PC-3 (cell line): ENCODE measurements around the gene SOD1. TPM values are rescaled to one million over a fixed set of nuclear protein-coding genes. Genes with fewer than 3 reads are reported as not detected.
"Not testable (repeated sequence)": the region's sequence is repeated elsewhere in the genome, so short reads cannot be mapped to it uniquely, and the experiment has no call there.

Experiments
- ATAC-seq: fragments of 200-7000 bp; cut with Tn5 transposase; 2 replicates; pipeline ENCODE4 v1.9.1; 2020; ENCODE audit warnings: mild to moderate bottlenecking, moderate library complexity
- BruUV-seq: library from RNA; stranded (reverse); fragments of 400-500 nt; replicated peaks from 2 replicates; lab custom pipeline; 2021; lab: Mats Ljungman, UMichigan
- CTCF ChIA-PET: fragments of 300-600 bp; sonication (Branson Sonifier 250); formaldehyde crosslinking; loops from one replicate; lab custom pipeline; 2022; ENCODE audit warnings: antibody characterized with exemption; lab: Charles Lee
- POLR2A ChIA-PET: fragments of 300-600 bp; sonication (Branson Sonifier 250); formaldehyde crosslinking; loops from one replicate; lab custom pipeline; 2022; ENCODE audit warnings: antibody characterized with exemption; ENCODE audit not compliant: unreplicated experiment; lab: Charles Lee
- DNase-seq: peaks from one replicate; pipeline ENCODE4 v3.0.0-alpha.2; 2015
- H2AFZ ChIP-seq: fragments of 300-600 bp; sonication (generic); 2 replicates; pipeline ENCODE4 v1.6.0; 2016; ENCODE audit warnings: antibody characterized with exemption, low read length
- H3F3A ChIP-seq: fragments of 300-600 bp; sonication (generic); one replicate; pipeline ENCODE4 v1.6.0; 2017; ENCODE audit warnings: antibody characterized with exemption, low read length, control low read depth, mild to moderate bottlenecking; ENCODE audit not compliant: unreplicated experiment
- H3K27ac ChIP-seq: fragments of 300-600 bp; sonication (generic); 2 replicates; pipeline ENCODE4 v1.5.1; 2016; ENCODE audit warnings: mild to moderate bottlenecking, low read length
- H3K27me3 ChIP-seq: fragments of 300-600 bp; sonication (generic); 2 replicates; pipeline ENCODE4 v1.6.1; 2016; ENCODE audit warnings: low read length, mixed read lengths
- H3K36me3 ChIP-seq: fragments of 300-600 bp; sonication (generic); 2 replicates; pipeline ENCODE4 v1.6.1; 2016; ENCODE audit warnings: low read depth, mixed run types, low read length, mixed read lengths
- H3K4me1 ChIP-seq: fragments of 300-600 bp; sonication (generic); 2 replicates; pipeline ENCODE4 v1.5.1; 2016; ENCODE audit warnings: low read length; ENCODE audit not compliant: insufficient read depth
- H3K4me2 ChIP-seq: fragments of 300-600 bp; sonication (generic); 2 replicates; pipeline ENCODE4 v1.6.0; 2016; ENCODE audit warnings: low read length
- H3K4me3 ChIP-seq: fragments of 300-600 bp; sonication (generic); 2 replicates; pipeline ENCODE4 v1.5.1; 2016; ENCODE audit warnings: mild to moderate bottlenecking, low read length, mixed read lengths
- H3K79me2 ChIP-seq: fragments of 300-600 bp; sonication (generic); 2 replicates; pipeline ENCODE4 v1.6.1; 2017; ENCODE audit warnings: low read length, mixed read lengths
- H3K9ac ChIP-seq: fragments of 300-600 bp; sonication (generic); 2 replicates; pipeline ENCODE4 v1.6.0; 2016; ENCODE audit warnings: mild to moderate bottlenecking, low read length
- H3K9me2 ChIP-seq: fragments of 300-600 bp; sonication (generic); replicated peaks from 2 replicates; pipeline ENCODE4 v1.6.1; 2016; ENCODE audit warnings: mixed run types, low read length, mixed read lengths
- H3K9me3 ChIP-seq: fragments of 300-600 bp; sonication (generic); 2 replicates; pipeline ENCODE4 v1.6.1; 2016; ENCODE audit warnings: low read length, mixed read lengths
- H4K20me1 ChIP-seq: fragments of 300-600 bp; sonication (generic); 2 replicates; pipeline ENCODE4 v1.6.1; 2016; ENCODE audit warnings: low read length, mixed read lengths
- EZH2 ChIP-seq: fragments of 300-600 bp; sonication (generic); IDR thresholded peaks from one replicate; pipeline ENCODE4 v1.6.1; 2017; ENCODE audit warnings: antibody characterized with exemption, mild to moderate bottlenecking, low read length; ENCODE audit not compliant: unreplicated experiment
- EZH2phosphoT487 ChIP-seq: fragments of 300-600 bp; sonication (generic); IDR thresholded peaks from 2 replicates; pipeline ENCODE4 v1.6.1; 2018; ENCODE audit warnings: mild to moderate bottlenecking, antibody characterized with exemption, low read length, borderline replicate concordance
- intact Hi-C: fragments of 100-400 bp; cut with micrococcal nuclease; formaldehyde crosslinking; loops from 2 replicates; pipeline ENCODE4 v1.9.0; 2023
- total RNA-seq: library from RNA; depleted of rRNA; stranded (reverse); fragments of >200 nt; gene quantifications from 2 replicates; pipeline ENCODE4 v1.2.3, GENCODE V29; 2014
- TF ChIP-seq, protein P1 (sequence below): fragments of 300-600 bp; sonication (generic); conservative IDR thresholded peaks from 2 replicates; pipeline ENCODE4 v1.5.1; 2017; ENCODE audit warnings: antibody characterized with exemption, low read depth, mild to moderate bottlenecking, low read length

SOD1 gene
- total RNA-seq, 1 experiment from 2014 or later, result 409 TPM

DNA sequence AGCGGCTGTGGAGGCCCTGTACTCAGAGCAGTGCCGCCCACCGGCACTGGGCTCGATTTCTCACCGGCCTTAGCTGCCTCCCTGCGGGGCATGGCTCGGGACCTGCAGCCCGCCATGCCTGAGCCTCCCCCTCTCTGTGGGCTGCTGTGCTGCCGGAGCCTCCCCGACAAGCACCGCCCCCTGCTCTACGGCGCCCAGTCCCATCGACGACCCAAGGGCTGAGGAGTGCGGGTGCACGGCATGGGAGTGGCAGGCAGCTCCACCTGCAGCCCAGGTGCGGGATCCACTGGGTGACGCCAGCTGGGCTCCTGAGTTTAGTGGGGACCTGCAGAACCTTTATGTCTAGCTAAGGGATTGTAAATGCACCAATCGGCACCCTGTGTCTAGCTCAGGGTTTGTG, 5.2 kb upstream of the SOD1 start:
- Histone ChIP-seq H2AFZ (no peak overlapping the region), H3K27me3 (no peaks in the 10 kb centered on the region), H3K27ac (no peak overlapping the region), H3K79me2 (no peaks in the 10 kb centered on the region), H3K4me1 (peaks cover 21% of the 10 kb centered on the region), H4K20me1 (no peaks in the 10 kb centered on the region), H3K36me3 (no peaks in the 10 kb centered on the region), H3K4me3 (no peak overlapping the region), H3K9me2 (no peaks in the 10 kb centered on the region), H3K4me2 (no peak overlapping the region), H3K9me3 (no peaks in the 10 kb centered on the region), H3F3A (no peaks in the 10 kb centered on the region), H3K9ac (no peak overlapping the region)
- POLR2A ChIA-PET, result no interaction called here
- intact Hi-C loops, result no loop called here
- TF ChIP-seq EZH2phosphoT487, result no peak
- no peak for TF ChIP-seq EZH2
- TF ChIP-seq, protein P1, sequence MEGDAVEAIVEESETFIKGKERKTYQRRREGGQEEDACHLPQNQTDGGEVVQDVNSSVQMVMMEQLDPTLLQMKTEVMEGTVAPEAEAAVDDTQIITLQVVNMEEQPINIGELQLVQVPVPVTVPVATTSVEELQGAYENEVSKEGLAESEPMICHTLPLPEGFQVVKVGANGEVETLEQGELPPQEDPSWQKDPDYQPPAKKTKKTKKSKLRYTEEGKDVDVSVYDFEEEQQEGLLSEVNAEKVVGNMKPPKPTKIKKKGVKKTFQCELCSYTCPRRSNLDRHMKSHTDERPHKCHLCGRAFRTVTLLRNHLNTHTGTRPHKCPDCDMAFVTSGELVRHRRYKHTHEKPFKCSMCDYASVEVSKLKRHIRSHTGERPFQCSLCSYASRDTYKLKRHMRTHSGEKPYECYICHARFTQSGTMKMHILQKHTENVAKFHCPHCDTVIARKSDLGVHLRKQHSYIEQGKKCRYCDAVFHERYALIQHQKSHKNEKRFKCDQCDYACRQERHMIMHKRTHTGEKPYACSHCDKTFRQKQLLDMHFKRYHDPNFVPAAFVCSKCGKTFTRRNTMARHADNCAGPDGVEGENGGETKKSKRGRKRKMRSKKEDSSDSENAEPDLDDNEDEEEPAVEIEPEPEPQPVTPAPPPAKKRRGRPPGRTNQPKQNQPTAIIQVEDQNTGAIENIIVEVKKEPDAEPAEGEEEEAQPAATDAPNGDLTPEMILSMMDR, result no peak
- ATAC-seq (no peak), DNase-seq (no peak)
- CTCF ChIA-PET, result no interaction called here
- no TSS peak for BruUV-seq

GRCh38 chr21:31654821-31655580, 4.5 kb upstream of the SOD1 start:
- H4K20me1 ChIP-seq, H3F3A ChIP-seq, CTCF ChIA-PET, H3K79me2 ChIP-seq, ATAC-seq, DNase-seq, H3K9me2 ChIP-seq, H3K27ac ChIP-seq, H3K9me3 ChIP-seq, H3K27me3 ChIP-seq, H3K9ac ChIP-seq, POLR2A ChIA-PET, H3K4me2 ChIP-seq, intact Hi-C loops, BruUV-seq, H3K4me3 ChIP-seq, H2AFZ ChIP-seq, H3K36me3 ChIP-seq: not testable (repeated sequence)
- H3K4me1 ChIP-seq, result peaks cover 21% of the 10 kb centered on the region

- no TSS peak for BruUV-seq
- H3K9ac ChIP-seq, result no peak overlapping the region
- H2AFZ ChIP-seq, result peak overlapping the region; percentile 52; the same call in 1 of the 2 replicates
- peaks cover 19% of the 10 kb centered on the region for H3K79me2 ChIP-seq
- H3K27me3 ChIP-seq, result no peaks in the 10 kb centered on the region
- H3K36me3 ChIP-seq, result peaks cover under 1% of the 10 kb centered on the region; the same call in 1 of the 2 replicates
- intact Hi-C loops, result no loop called here
- ATAC-seq (no peak), DNase-seq (peak; percentile 55)
- H3K4me1 ChIP-seq, result peaks cover 27% of the 10 kb centered on the region
- H3K9me2 ChIP-seq, result no peaks in the 10 kb centered on the region
- no peak overlapping the region for H3K4me3 ChIP-seq
- H3F3A ChIP-seq, result no peaks in the 10 kb centered on the region
- TF ChIP-seq, protein P1, result no peak
- TF ChIP-seq EZH2 (no peak), EZH2phosphoT487 (no peak)
- peak overlapping the region; percentile 44; the same call in 1 of the 2 replicates for H3K4me2 ChIP-seq
- H4K20me1 ChIP-seq, result peaks cover 14% of the 10 kb centered on the region
- ChIA-PET POLR2A (no interaction called here), CTCF (no interaction called here)
- H3K9me3 ChIP-seq, result no peaks in the 10 kb centered on the region
- H3K27ac ChIP-seq, result no peak overlapping the region
These were observed 3.0 kb upstream of the SOD1 start for GRCh38 chr21:31656199-31657095.
